ENCODE results near the gene SPSB4. TPM values are rescaled to one million over a fixed set of nuclear protein-coding genes. Genes with fewer than 3 reads are reported as not detected.

SPSB4 gene
- total RNA-seq, 4 donors from 2014 or later: 3.5 TPM; not detected in 3

DNA sequence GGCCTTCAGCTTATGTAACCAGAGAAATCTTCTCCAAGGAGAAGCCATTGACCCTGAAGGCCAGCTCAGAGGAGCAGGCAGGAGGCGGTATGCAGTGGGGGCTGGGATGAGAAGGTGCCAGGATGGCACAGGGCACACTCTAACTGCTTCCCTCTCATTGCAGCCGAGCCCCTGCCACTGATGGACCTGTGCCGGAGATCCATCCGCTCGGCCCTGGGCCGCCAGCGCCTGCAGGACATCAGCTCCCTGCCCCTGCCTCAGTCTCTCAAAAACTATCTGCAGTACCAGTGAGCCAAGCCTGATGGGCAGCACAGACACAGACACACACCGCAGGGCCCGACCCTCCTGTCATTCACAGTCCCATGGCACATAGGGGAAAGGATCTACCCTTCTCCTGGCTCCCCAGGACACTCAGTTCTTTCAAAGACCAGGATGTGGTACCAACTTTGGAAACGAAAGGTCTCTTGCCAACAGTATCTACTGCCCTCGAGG, 95.9 kb downstream of the SPSB4 start:
- H3K4me3 ChIP-seq: no peak overlapping the region
- TF ChIP-seq POLR2A (IDR thresholded peaks at IDR 0.05): no peak
- TF ChIP-seq, protein P1, sequence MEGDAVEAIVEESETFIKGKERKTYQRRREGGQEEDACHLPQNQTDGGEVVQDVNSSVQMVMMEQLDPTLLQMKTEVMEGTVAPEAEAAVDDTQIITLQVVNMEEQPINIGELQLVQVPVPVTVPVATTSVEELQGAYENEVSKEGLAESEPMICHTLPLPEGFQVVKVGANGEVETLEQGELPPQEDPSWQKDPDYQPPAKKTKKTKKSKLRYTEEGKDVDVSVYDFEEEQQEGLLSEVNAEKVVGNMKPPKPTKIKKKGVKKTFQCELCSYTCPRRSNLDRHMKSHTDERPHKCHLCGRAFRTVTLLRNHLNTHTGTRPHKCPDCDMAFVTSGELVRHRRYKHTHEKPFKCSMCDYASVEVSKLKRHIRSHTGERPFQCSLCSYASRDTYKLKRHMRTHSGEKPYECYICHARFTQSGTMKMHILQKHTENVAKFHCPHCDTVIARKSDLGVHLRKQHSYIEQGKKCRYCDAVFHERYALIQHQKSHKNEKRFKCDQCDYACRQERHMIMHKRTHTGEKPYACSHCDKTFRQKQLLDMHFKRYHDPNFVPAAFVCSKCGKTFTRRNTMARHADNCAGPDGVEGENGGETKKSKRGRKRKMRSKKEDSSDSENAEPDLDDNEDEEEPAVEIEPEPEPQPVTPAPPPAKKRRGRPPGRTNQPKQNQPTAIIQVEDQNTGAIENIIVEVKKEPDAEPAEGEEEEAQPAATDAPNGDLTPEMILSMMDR (IDR thresholded peaks at IDR 0.05): no peak
- no peak for DNase-seq
- no peaks in the 10 kb centered on the region for H3K27me3 ChIP-seq
- H3K4me1 ChIP-seq: no peaks in the 10 kb centered on the region
- intact Hi-C loops (cut with DNase I; ENCODE audit: low total_unique reads): no loop called here
- no peaks in the 10 kb centered on the region for H3K36me3 ChIP-seq
- no peaks in the 10 kb centered on the region for H3K9me3 ChIP-seq
- no peak overlapping the region for H3K27ac ChIP-seq

DNA sequence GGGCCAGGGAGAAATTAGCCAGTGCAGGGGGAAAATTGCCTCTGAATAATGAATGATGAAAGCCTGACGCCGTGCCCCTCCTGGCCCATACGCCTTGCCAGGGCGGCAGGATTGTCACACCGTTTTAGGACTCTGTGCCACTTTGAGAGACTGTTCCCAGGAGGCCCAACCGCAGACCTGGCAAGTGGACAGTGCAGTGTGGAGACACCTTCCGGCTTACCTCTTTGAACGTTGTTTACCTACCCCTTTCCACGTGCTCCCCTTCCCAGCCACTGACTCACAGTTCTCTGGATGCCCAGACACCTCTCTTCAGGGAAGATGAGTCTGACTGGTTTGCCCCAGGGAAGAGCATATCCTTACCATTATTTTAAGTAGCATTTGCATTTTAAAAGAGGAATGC, 96.5 kb downstream of the SPSB4 start:
- TF ChIP-seq, protein P1 (IDR thresholded peaks at IDR 0.05): no peak
- TF ChIP-seq POLR2A (IDR thresholded peaks at IDR 0.05): no peak
- no peak for DNase-seq
- Histone ChIP-seq H3K36me3 (no peaks in the 10 kb centered on the region), H3K27ac (no peak overlapping the region), H3K4me3 (no peak overlapping the region), H3K9me3 (no peaks in the 10 kb centered on the region), H3K4me1 (no peaks in the 10 kb centered on the region), H3K27me3 (no peaks in the 10 kb centered on the region)
- intact Hi-C loops (cut with DNase I; ENCODE audit: low total_unique reads): no loop called here

- Histone ChIP-seq H3K27me3 (no peaks in the 10 kb centered on the region), H3K4me1 (no peaks in the 10 kb centered on the region), H3K27ac (no peak overlapping the region), H3K9me3 (no peaks in the 10 kb centered on the region), H3K36me3 (no peaks in the 10 kb centered on the region), H3K4me3 (no peak overlapping the region)
- TF ChIP-seq, protein P1 (IDR thresholded peaks at IDR 0.05): no peak
- TF ChIP-seq POLR2A (IDR thresholded peaks at IDR 0.05): no peak
- intact Hi-C loops (cut with DNase I; ENCODE audit: low total_unique reads): no loop called here
- no peak for DNase-seq
Observed at GRCh38 chr3:141148169-141148568, 97.0 kb downstream of the SPSB4 start.

DNA sequence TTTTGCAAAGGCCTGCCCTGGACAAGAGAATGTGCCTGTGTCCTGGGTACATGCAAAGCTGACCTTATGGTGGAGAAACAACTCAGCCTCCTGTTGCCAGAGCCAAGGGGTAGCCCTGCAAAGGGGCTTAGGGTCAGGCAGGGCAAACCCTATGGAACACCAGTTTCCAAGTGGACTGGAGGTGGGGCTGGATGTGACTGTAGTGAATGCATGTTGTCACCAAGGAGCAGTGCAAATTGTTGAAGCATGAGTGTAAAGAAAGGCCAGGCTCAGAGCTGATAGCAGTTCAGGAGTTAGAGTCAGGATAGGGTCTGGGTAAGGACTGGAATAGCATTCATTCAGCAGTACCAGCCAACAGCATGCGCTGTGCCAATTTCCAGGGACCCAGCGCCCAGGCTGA, 97.6 kb downstream of the SPSB4 start:
- intact Hi-C loops (cut with DNase I; ENCODE audit: low total_unique reads): no loop called here
- H3K27me3 ChIP-seq: no peaks in the 10 kb centered on the region
- no peak for DNase-seq
- no peak overlapping the region for H3K4me3 ChIP-seq
- no peak overlapping the region for H3K27ac ChIP-seq
- H3K9me3 ChIP-seq: no peaks in the 10 kb centered on the region
- TF ChIP-seq, protein P1 (IDR thresholded peaks at IDR 0.05): no peak
- no peak for TF ChIP-seq POLR2A (IDR thresholded peaks at IDR 0.05)
- H3K4me1 ChIP-seq: no peaks in the 10 kb centered on the region
- no peaks in the 10 kb centered on the region for H3K36me3 ChIP-seq

DNA sequence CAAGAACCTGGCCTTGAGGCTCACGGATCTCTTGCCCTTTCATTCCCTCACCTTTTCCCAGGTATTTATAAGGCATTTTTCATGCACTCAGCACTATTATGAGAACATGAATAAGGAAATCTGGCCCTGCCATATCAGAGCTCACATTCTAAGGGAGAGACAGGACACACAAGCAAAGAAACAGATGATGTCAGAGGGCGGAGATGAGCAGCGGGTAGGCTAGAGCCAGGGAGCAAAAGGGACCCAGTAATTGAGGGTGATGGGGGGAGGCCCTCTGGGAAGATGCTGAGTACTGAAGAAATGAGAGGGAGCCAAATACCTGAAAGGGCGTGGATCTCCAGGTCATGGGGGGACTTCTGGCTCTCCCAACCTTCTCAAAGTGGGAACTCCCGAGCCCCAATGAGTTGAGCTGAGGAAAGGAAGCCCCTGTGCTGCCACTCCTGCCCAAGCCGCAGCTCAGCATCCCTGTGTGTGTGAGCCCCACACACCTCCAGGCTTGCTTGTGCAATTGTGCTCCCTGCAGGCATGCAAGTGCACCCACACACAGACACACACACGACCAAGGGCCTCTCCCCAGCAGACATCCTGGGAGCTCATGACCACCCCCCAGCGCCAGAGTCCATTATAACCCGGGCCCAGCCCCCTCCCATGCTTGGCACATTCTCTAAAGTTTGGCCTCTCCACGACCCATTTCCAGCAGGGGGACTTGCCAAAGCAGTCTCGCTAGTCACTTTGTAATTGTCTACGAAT, 99.1 kb downstream of the SPSB4 start:
- intact Hi-C loops (cut with DNase I; ENCODE audit: low total_unique reads): no loop called here
- Histone ChIP-seq H3K27me3 (no peaks in the 10 kb centered on the region), H3K4me1 (no peaks in the 10 kb centered on the region), H3K36me3 (no peaks in the 10 kb centered on the region), H3K4me3 (no peak overlapping the region), H3K9me3 (no peaks in the 10 kb centered on the region), H3K27ac (no peak overlapping the region)
- TF ChIP-seq, protein P1 (IDR thresholded peaks at IDR 0.05): no peak
- TF ChIP-seq POLR2A (IDR thresholded peaks at IDR 0.05): no peak
- DNase-seq: no peak

All from uterus (tissue), 4 donors.